ENCODE results near the gene ATP8A2. TPM values are rescaled to one million over a fixed set of nuclear protein-coding genes. Genes with fewer than 3 reads are reported as not detected.

ATP8A2 gene
- total RNA-seq, 2 donors from 2014 or later = 1.6 to 2.9 TPM

DNA sequence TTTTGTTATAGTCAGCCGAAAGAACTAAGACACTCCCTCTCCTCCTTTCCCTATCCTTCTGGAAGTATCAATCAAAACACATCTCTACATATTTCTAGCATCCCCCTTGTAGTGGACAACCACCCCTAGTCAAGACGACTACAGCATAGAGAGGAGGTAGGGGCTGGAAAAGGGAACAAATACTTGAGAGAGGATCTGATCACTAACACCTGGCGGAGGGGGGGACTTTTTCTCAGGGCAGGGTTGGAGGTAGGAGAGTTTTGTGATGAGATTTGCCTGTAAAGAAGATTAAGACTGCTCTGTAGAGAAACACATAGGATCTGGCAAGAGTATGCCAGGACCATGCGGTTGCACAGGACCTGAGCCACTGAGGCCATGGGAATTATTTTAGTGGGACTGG, 471.9 kb downstream of the ATP8A2 start:
- no peaks in the 10 kb centered on the region for H3K36me3 ChIP-seq (ENCODE audit: control insufficient read depth, insufficient read depth, low read length)
- H3K27ac Mint-ChIP-seq = peak overlapping the region; percentile 24
- H3K4me1 ChIP-seq (ENCODE audit: control insufficient read depth, insufficient read depth, low read length) = peaks cover 6% of the 10 kb centered on the region
- DNase-seq = no peak
- TF ChIP-seq, protein P1, sequence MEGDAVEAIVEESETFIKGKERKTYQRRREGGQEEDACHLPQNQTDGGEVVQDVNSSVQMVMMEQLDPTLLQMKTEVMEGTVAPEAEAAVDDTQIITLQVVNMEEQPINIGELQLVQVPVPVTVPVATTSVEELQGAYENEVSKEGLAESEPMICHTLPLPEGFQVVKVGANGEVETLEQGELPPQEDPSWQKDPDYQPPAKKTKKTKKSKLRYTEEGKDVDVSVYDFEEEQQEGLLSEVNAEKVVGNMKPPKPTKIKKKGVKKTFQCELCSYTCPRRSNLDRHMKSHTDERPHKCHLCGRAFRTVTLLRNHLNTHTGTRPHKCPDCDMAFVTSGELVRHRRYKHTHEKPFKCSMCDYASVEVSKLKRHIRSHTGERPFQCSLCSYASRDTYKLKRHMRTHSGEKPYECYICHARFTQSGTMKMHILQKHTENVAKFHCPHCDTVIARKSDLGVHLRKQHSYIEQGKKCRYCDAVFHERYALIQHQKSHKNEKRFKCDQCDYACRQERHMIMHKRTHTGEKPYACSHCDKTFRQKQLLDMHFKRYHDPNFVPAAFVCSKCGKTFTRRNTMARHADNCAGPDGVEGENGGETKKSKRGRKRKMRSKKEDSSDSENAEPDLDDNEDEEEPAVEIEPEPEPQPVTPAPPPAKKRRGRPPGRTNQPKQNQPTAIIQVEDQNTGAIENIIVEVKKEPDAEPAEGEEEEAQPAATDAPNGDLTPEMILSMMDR (conservative IDR thresholded peaks at IDR 0.05) = no peak
- peaks cover 35% of the 10 kb centered on the region for H3K4me1 Mint-ChIP-seq
- no peak overlapping the region for H3K27ac ChIP-seq (ENCODE audit: low read depth, low read length)
- 97 to 100% methylated on average over 2 to 3 of the region's 4 CpGs for WGBS, 2 experiments (ENCODE audit: insufficient coverage in 1 of 2, insufficient read length in 1 of 2)
- H3K9me3 Mint-ChIP-seq = peaks cover 4% of the 10 kb centered on the region
- peaks cover 20% of the 10 kb centered on the region for H3K9me3 ChIP-seq (ENCODE audit: control insufficient read depth, low read length)
- H3K27me3 Mint-ChIP-seq (ENCODE audit: insufficient read depth) = no peaks in the 10 kb centered on the region
- no peak overlapping the region for H3K9ac ChIP-seq (ENCODE audit: extremely low read depth, low read length, poor library complexity, severe bottlenecking)
- H3K36me3 Mint-ChIP-seq (ENCODE audit: low read depth) = no peaks in the 10 kb centered on the region
- no peak overlapping the region for H3K4me3 ChIP-seq (ENCODE audit: low read length)
- no peaks in the 10 kb centered on the region for H3K27me3 ChIP-seq (ENCODE audit: control insufficient read depth, insufficient read depth, low read length, poor library complexity, severe bottlenecking)
- H3K4me3 Mint-ChIP-seq = no peak overlapping the region

GRCh38 chr13:25844559-25845434, 473.0 kb downstream of the ATP8A2 start:
- Mint-ChIP-seq H3K4me1 (peaks cover 32% of the 10 kb centered on the region), H3K36me3 (ENCODE audit: low read depth) (no peaks in the 10 kb centered on the region), H3K27ac (no peak overlapping the region), H3K27me3 (ENCODE audit: insufficient read depth) (no peaks in the 10 kb centered on the region), H3K9me3 (peaks cover 4% of the 10 kb centered on the region), H3K4me3 (no peak overlapping the region)
- Histone ChIP-seq H3K27ac (ENCODE audit: low read depth, low read length) (no peak overlapping the region), H3K27me3 (ENCODE audit: control insufficient read depth, insufficient read depth, low read length, poor library complexity, severe bottlenecking) (no peaks in the 10 kb centered on the region), H3K9me3 (ENCODE audit: control insufficient read depth, low read length) (peaks cover 20% of the 10 kb centered on the region), H3K4me3 (ENCODE audit: low read length) (no peak overlapping the region), H3K36me3 (ENCODE audit: control insufficient read depth, insufficient read depth, low read length) (no peaks in the 10 kb centered on the region), H3K9ac (ENCODE audit: extremely low read depth, low read length, poor library complexity, severe bottlenecking) (no peak overlapping the region), H3K4me1 (ENCODE audit: control insufficient read depth, insufficient read depth, low read length) (peaks cover 6% of the 10 kb centered on the region)
- TF ChIP-seq, protein P1 (conservative IDR thresholded peaks at IDR 0.05) = no peak
- no peak for DNase-seq
- 88 to 95% methylated on average over 5 to 7 of the region's 7 CpGs for WGBS, 2 experiments (ENCODE audit: insufficient coverage in 1 of 2, insufficient read length in 1 of 2)

DNA sequence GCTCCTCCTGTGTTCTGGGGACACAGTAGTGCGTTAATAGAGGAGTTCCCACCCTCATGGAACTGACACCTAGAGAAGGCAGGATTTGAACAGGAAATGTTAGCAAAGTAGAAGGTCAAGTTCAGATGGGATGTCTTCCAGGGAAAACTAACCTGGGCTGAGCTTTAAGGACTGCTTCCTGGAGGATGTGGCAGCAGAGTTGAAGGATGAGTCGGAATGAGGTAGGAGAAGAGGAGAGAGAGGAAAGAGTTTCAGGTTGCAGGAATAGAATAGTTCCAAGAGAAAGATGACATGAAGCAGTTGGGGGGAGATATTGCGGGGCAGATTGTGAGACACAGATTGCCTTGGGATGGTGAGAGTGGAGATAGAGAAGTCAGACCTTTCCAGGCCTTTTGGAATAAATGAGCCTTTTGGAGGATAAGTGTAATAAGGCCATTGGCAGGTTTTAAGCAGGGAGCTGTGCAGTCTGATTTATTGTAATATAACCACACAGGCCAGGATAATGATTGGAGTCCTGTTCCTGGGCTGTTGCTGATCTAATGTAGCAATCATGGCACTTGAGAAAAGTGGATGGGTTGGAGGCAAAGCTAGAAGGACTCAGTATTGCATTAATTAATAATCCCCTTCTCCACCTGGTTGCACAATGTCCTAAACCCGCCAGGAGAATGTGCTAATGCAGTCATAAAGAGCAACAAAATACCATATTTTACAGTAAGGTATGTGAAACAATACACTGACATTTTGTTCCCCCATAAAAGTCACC, 474.6 kb downstream of the ATP8A2 start:
- no peaks in the 10 kb centered on the region for H3K27me3 ChIP-seq (ENCODE audit: control insufficient read depth, insufficient read depth, low read length, poor library complexity, severe bottlenecking)
- no peak overlapping the region for H3K4me3 Mint-ChIP-seq
- no peaks in the 10 kb centered on the region for H3K36me3 Mint-ChIP-seq (ENCODE audit: low read depth)
- H3K27me3 Mint-ChIP-seq (ENCODE audit: insufficient read depth) = no peaks in the 10 kb centered on the region
- no peak overlapping the region for H3K4me3 ChIP-seq (ENCODE audit: low read length)
- TF ChIP-seq, protein P1 (conservative IDR thresholded peaks at IDR 0.05) = no peak
- H3K27ac ChIP-seq (ENCODE audit: low read depth, low read length) = no peak overlapping the region
- WGBS, 2 experiments (ENCODE audit: insufficient coverage in 1 of 2, insufficient read length in 1 of 2) = 92 to 94% methylated on average over 3 to 4 of the region's 4 CpGs
- H3K9ac ChIP-seq (ENCODE audit: extremely low read depth, low read length, poor library complexity, severe bottlenecking) = no peak overlapping the region
- no peak overlapping the region for H3K27ac Mint-ChIP-seq
- no peak for DNase-seq
- H3K9me3 ChIP-seq (ENCODE audit: control insufficient read depth, low read length) = peaks cover 20% of the 10 kb centered on the region
- peaks cover 4% of the 10 kb centered on the region for H3K9me3 Mint-ChIP-seq
- H3K4me1 Mint-ChIP-seq = peaks cover 21% of the 10 kb centered on the region
- H3K36me3 ChIP-seq (ENCODE audit: control insufficient read depth, insufficient read depth, low read length) = no peaks in the 10 kb centered on the region
- H3K4me1 ChIP-seq (ENCODE audit: control insufficient read depth, insufficient read depth, low read length) = no peaks in the 10 kb centered on the region

Data from endodermal cell (in vitro differentiated cells).